Adrenal gland (tissue), 9 donors: ENCODE results near the gene MTCL3.

Experiments used
- DNase-seq, 7 donors: peaks; one replicate each; pipeline ENCODE4 v3.0.0-alpha.2; 2019 to 2020
- H3K27ac ChIP-seq, 5 donors: fragments of 200-600 bp; sonication (generic) in 4 of 5; 1 replicate in 3 of 5; 2 replicates in 2 of 5; pipeline versions ENCODE4 v1.5.1 to v1.8.0; 2016 to 2020; ENCODE audit warnings: mild to moderate bottlenecking in 1 of 5
- H3K27me3 ChIP-seq: fragments of 200-600 bp; 2 replicates; pipeline ENCODE4 v1.8.0; 2021
- H3K36me3 ChIP-seq, 2 donors: fragments of 200-600 bp; replicated peaks in 1 of 2; 1 replicate in 1 of 2; 2 replicates in 1 of 2; pipeline versions ENCODE4 v1.5.1 to v1.8.0; 2018 to 2022
- H3K4me1 ChIP-seq, 2 donors: fragments of 200-600 bp; replicated peaks in 1 of 2; 1 replicate in 1 of 2; 2 replicates in 1 of 2; pipeline versions ENCODE4 v1.5.1 to v1.8.0; 2018 to 2021
- H3K4me3 ChIP-seq, 4 donors: fragments of 200-600 bp; sonication (generic) in 3 of 4; one replicate each; pipeline ENCODE4 v1.5.1; 2016 to 2018
- H3K9me3 ChIP-seq, 3 donors: fragments of 200-600 bp; sonication (generic) in 1 of 3; replicated peaks in 1 of 3; 1 replicate in 2 of 3; 2 replicates in 1 of 3; pipeline versions ENCODE4 v1.5.1 to v1.8.0; 2016 to 2021
- CTCF ChIP-seq, 6 experiments: fragments of 450-650 bp in 4 of 6; fragments of 200-600 bp in 2 of 6; sonication (generic) in 1 of 6; IDR thresholded peaks; 1 replicate in 5 of 6; 2 replicates in 1 of 6; pipeline versions ENCODE4 v1.5.1 to v1.8.0; 2016 to 2021; ENCODE audit warnings: antibody characterized with exemption in 6 of 6, mild to moderate bottlenecking in 2 of 6, moderate library complexity in 1 of 6
- POLR2A ChIP-seq, 2 donors: fragments of 450-650 bp; IDR thresholded peaks; one replicate each; pipeline ENCODE4 v1.6.1; 2017; ENCODE audit warnings: antibody characterized with exemption in 2 of 2, mild to moderate bottlenecking in 2 of 2, moderate library complexity in 1 of 2
- WGBS, 4 donors: extraction: QIAGEN DNeasy Blood & Tissue Kit in 2 of 4; methylation state at CpG; one replicate each; pipeline versions ENCODE4 v1.1.5 to v1.1.7; 2013 to 2017; 5-methylcytosine and 5-hydroxymethylcytosine counted together
- intact Hi-C, 2 donors: fragments of 100-400 bp; cut with DNase I; formaldehyde crosslinking; loops; one replicate each; pipeline versions ENCODE4 v1.14.1 to v1.15.0; 2022 to 2023
- donor health status: healthy with polysubstance abuse.
- donor health status: Bipolar disorder and iron deficiency.
- donor health status: DM: yes; HTN: yes; CAD: no.
- donor health status: DM: no; HTN: no; CAD: no.
- donor health status: DM: no; HTN: no; CAD: no.

MTCL3 gene

DNA sequence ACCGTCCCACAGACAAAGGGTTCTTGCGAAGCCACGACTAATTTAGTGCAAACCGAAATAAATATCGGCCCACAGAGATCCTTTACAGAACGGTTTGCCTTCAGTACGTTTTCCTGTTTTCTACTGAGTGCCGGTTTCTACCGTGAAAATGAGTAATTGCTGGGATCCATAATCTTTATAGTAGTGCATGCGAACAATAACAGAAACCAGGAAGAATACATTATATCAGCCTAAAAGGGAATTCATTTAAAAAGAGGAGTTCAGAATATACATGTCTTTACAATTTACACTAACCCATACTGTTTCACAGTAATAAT, 292 bp upstream of the MTCL3 start:
- no peak overlapping the region for H3K4me3 ChIP-seq
- no peaks in the 10 kb centered on the region for H3K9me3 ChIP-seq
- no peak for DNase-seq
- intact Hi-C loops: loop anchor here in 1 of 2 donors (5.0 kb wide), 1 partner anchor 47 kb away; no protein-coding TSS in a partner anchor
- H3K27ac ChIP-seq: no peak overlapping the region
- WGBS, 4 donors: 3 to 10% (median 5%) methylated on average over 10 of the region's 10 CpGs
- TF ChIP-seq POLR2A (IDR thresholded peaks at IDR 0.05) (no peak), CTCF (IDR thresholded peaks at IDR 0.05) (no peak)
- H3K27me3 ChIP-seq: peaks cover 18% of the 10 kb centered on the region
- peaks cover 11 to 17% of the 10 kb centered on the region in 2 donors for H3K4me1 ChIP-seq
- H3K36me3 ChIP-seq: no peaks in the 10 kb centered on the region

DNA sequence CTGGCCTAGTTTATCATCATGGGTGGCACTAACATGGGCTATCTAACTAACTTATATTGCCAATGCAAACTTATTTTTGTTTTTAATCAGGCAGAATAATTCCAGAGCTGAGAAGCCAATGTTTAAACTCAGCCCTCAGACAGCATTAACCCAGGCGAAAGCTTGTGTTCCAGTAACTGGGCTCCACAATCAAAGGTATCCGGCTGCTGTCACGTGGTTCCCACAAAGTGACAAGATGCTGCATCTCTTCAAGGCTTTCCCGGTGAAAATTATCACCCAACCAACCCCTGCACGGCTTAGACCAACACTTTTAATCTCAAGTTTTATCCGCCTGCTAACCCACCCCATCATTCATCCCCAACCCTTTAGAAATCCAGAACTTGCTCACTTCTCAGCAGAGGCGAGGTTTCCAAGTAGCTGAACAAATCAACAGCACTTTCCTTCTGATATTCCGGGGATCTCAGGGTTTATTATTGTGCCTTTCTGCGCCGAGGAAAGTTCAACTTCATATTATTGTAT, 885 bp downstream of the MTCL3 start:
- WGBS, 4 donors: 12 to 17% (median 13%) methylated on average over 10 of the region's 10 CpGs
- peaks cover 18% of the 10 kb centered on the region for H3K27me3 ChIP-seq
- no peaks in the 10 kb centered on the region for H3K36me3 ChIP-seq

GRCh38 chr6:127517693-127518092, 1.4 kb downstream of the MTCL3 start:
- Histone ChIP-seq H3K36me3 (no peaks in the 10 kb centered on the region), H3K4me3 (no peak overlapping the region), H3K27me3 (peaks cover 18% of the 10 kb centered on the region), H3K9me3 (no peaks in the 10 kb centered on the region), H3K4me1 (peaks cover 11 to 17% of the 10 kb centered on the region in 2 donors), H3K27ac (no peak overlapping the region)
- 58 to 73% (median 64%) methylated on average over 2 of the region's 2 CpGs for WGBS, 4 donors
- intact Hi-C loops: loop anchor here in 1 of 2 donors (5.0 kb wide), 1 partner anchor 45 kb away; no protein-coding TSS in a partner anchor
- TF ChIP-seq POLR2A (IDR thresholded peaks at IDR 0.05) (no peak), CTCF (IDR thresholded peaks at IDR 0.05) (no peak)
- DNase-seq: no peak

More for the DNA sequence above, 885 bp downstream of the MTCL3 start:
- TF ChIP-seq POLR2A (IDR thresholded peaks at IDR 0.05): no peak
- TF ChIP-seq CTCF (IDR thresholded peaks at IDR 0.05): no peak
- peak in 1 of 7 donors; percentile 51 for DNase-seq
- Histone ChIP-seq H3K27ac (no peak overlapping the region), H3K4me3 (no peak overlapping the region), H3K9me3 (no peaks in the 10 kb centered on the region), H3K4me1 (peaks cover 11 to 17% of the 10 kb centered on the region in 2 donors)
- intact Hi-C loops: loop anchor here in 1 of 2 donors (5.0 kb wide), 1 partner anchor 46 kb away; no protein-coding TSS in a partner anchor

DNA sequence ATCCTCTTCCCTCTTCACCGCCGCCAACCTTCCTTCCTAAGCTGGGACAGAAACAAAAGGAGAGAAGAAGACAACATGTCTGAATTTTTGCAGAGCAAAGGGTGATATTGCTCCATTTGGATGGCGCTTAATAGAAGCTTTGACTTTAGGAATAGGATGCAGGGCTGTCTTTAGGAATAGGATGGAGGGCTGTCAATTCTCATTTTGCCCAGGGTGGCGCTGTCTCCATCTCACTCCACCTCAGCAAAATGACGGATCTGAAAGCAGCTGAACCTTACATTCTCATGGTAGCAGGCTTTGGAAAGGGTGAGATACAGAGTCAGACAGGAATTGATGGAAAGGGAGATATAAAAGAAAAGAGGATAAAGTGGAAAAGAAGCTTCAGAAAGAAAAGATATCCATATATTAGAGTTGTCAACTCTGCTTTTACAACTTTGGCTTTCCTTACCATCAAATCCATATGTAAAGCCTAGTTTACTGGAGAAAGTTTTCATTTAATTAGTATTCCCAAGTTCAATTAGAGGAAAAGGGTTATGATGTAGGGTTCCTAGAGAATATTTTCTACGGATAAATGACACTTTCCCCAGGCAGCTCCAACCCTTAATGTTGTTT, 2.4 kb downstream of the MTCL3 start:
- WGBS, 4 donors: 10 to 15% (median 11%) methylated on average over 6 of the region's 6 CpGs
- Histone ChIP-seq H3K27ac (peak overlapping the region in 1 of 5 donors; percentile 69), H3K36me3 (no peaks in the 10 kb centered on the region), H3K27me3 (peaks cover 18% of the 10 kb centered on the region), H3K4me3 (peak overlapping the region in 2 of 4 donors; percentile 41 to 63), H3K9me3 (no peaks in the 10 kb centered on the region), H3K4me1 (peaks cover 11 to 17% of the 10 kb centered on the region in 2 donors)
- TF ChIP-seq POLR2A (IDR thresholded peaks at IDR 0.05) (no peak), CTCF (IDR thresholded peaks at IDR 0.05) (peak; percentile 34 to 67 (median 49))
- intact Hi-C loops: loop anchor here in 1 of 2 donors (5.0 kb wide), 1 partner anchor 44 kb away; no protein-coding TSS in a partner anchor
- peak in 6 of 7 donors; percentile 22 to 79 (median 33) for DNase-seq
